Esophagus muscularis mucosa (tissue), 4 donors: Measurements from ENCODE around the gene PRRX1. TPM values are rescaled to one million over a fixed set of nuclear protein-coding genes. Genes with fewer than 3 reads are reported as not detected.

Source experiments
- DNase-seq: peaks from one replicate; pipeline ENCODE4 v3.0.0-alpha.2; 2017; ENCODE audit errors: extremely low spot score
- H3K27ac ChIP-seq, 4 donors: fragments of 200-600 bp; sonication (generic); replicated peaks in 1 of 4; 1 replicate in 3 of 4; 2 replicates in 1 of 4; pipeline ENCODE4 v1.5.1; 2016 to 2019; ENCODE audit warnings: mild to moderate bottlenecking in 1 of 4
- H3K27me3 ChIP-seq, 4 donors: fragments of 200-600 bp; sonication (generic); one replicate each; pipeline versions ENCODE4 v1.5.1 to v1.6.0; 2016 to 2019
- H3K36me3 ChIP-seq, 4 donors: fragments of 200-600 bp; sonication (generic); one replicate each; pipeline ENCODE4 v1.5.1; 2016 to 2019
- H3K4me1 ChIP-seq, 4 donors: fragments of 200-600 bp; sonication (generic); one replicate each; pipeline ENCODE4 v1.5.1; 2016 to 2019
- H3K4me3 ChIP-seq, 4 donors: fragments of 200-600 bp; sonication (generic); 1 replicate in 2 of 4; 2 replicates in 2 of 4; pipeline ENCODE4 v1.5.1; 2016 to 2019; ENCODE audit warnings: mild to moderate bottlenecking in 4 of 4, moderate library complexity in 1 of 4
- H3K9me3 ChIP-seq, 4 donors: fragments of 200-600 bp; sonication (generic); 1 replicate in 3 of 4; 2 replicates in 1 of 4; pipeline ENCODE4 v1.5.1; 2016 to 2019
- CTCF ChIP-seq, 3 experiments: fragments of 200-600 bp in 2 of 3; fragments of 450-650 bp in 1 of 3; sonication (generic) in 2 of 3; IDR thresholded peaks; one replicate each; pipeline ENCODE4 v1.5.1; 2017 to 2019; ENCODE audit warnings: antibody characterized with exemption in 3 of 3, mild to moderate bottlenecking in 2 of 3, moderate library complexity in 1 of 3
- EP300 ChIP-seq: sonication (generic); formaldehyde crosslinking; IDR thresholded peaks from one replicate; pipeline ENCODE4 v1.6.1; 2017; ENCODE audit warnings: antibody characterized with exemption
- POLR2A ChIP-seq: fragments of 450-650 bp; IDR thresholded peaks from one replicate; pipeline ENCODE4 v1.6.1; 2017; ENCODE audit warnings: antibody characterized with exemption, moderate library complexity, mild to moderate bottlenecking, low read depth
- POLR2AphosphoS5 ChIP-seq, 2 donors: sonication (generic); formaldehyde crosslinking; IDR thresholded peaks; one replicate each; pipeline ENCODE4 v1.6.1; 2017; ENCODE audit warnings: antibody characterized with exemption in 2 of 2
- WGBS: methylation state at CpG from one replicate; pipeline ENCODE4 v1.1.5; 2018; 5-methylcytosine and 5-hydroxymethylcytosine counted together
- intact Hi-C: fragments of 100-400 bp; cut with DNase I; formaldehyde crosslinking; loops from one replicate; pipeline ENCODE4 v1.15.1; 2023
- total RNA-seq, 4 donors: library from RNA; depleted of rRNA; stranded (reverse); fragments of >200 nt; gene quantifications; one replicate each; pipeline versions ENCODE4 v1.1.0 to v1.2.1, GENCODE V29; 2016

PRRX1 gene
- total RNA-seq, 4 donors from 2014 or later = 11.6 to 31.2 (median 28.4) TPM

GRCh38 chr1:170776252-170776651 lies 112.3 kb downstream of the PRRX1 start:
- Histone ChIP-seq H3K27ac (no peak overlapping the region), H3K4me1 (no peaks in the 10 kb centered on the region), H3K36me3 (no peaks in the 10 kb centered on the region), H3K9me3 (no peaks in the 10 kb centered on the region), H3K27me3 (no peaks in the 10 kb centered on the region), H3K4me3 (no peak overlapping the region)
- TF ChIP-seq CTCF (IDR thresholded peaks at IDR 0.05) (no peak), POLR2A (no peak), POLR2AphosphoS5 (IDR thresholded peaks at IDR 0.05) (no peak), EP300 (no peak)
- DNase-seq = no peak
- intact Hi-C loops = no loop called here
- WGBS = 72% methylated on average over 3 of the region's 3 CpGs

- 66% methylated on average over 3 of the region's 3 CpGs for WGBS
- Histone ChIP-seq H3K9me3 (no peaks in the 10 kb centered on the region), H3K36me3 (no peaks in the 10 kb centered on the region), H3K4me3 (no peak overlapping the region), H3K27me3 (no peaks in the 10 kb centered on the region), H3K27ac (no peak overlapping the region), H3K4me1 (no peaks in the 10 kb centered on the region)
- intact Hi-C loops = no loop called here
- TF ChIP-seq EP300 (no peak), CTCF (IDR thresholded peaks at IDR 0.05) (no peak), POLR2A (no peak), POLR2AphosphoS5 (IDR thresholded peaks at IDR 0.05) (no peak)
- no peak for DNase-seq
Observed at GRCh38 chr1:170776777-170777176, 112.8 kb downstream of the PRRX1 start.

Other genes with a start within 250 kb of the PRRX1 start
- 1 to 10 TPM; 4.3 to 8.0 (median 5.8) TPM for gene GORAB, start 132.0 kb upstream of the PRRX1 start, total RNA-seq